ENCODE data around the gene SEC24A. TPM values are rescaled to one million over a fixed set of nuclear protein-coding genes. Genes with fewer than 3 reads are reported as not detected.

SEC24A gene
- total RNA-seq, 1 experiment from 2014 or later, result 16.2 TPM

GRCh38 chr5:134651531-134651930 lies 2.9 kb downstream of the SEC24A start:
- Histone ChIP-seq H3K27ac (no peak overlapping the region), H3K79me2 (ENCODE audit: low read depth) (peaks cover 80% of the 10 kb centered on the region), H3K27me3 (ENCODE audit: insufficient read depth, low read depth) (no peaks in the 10 kb centered on the region), H3K9me3 (ENCODE audit: insufficient read depth, low read depth) (no peaks in the 10 kb centered on the region), H3F3A (ENCODE audit: insufficient read depth, low read depth) (peaks cover 28% of the 10 kb centered on the region), H3K4me3 (no peak overlapping the region), H3K36me3 (ENCODE audit: low read depth) (no peaks in the 10 kb centered on the region; the same call in 1 of the 2 replicates), H3K9me2 (ENCODE audit: insufficient read depth) (no peaks in the 10 kb centered on the region), H3K4me2 (no peak overlapping the region), H2AFZ (no peak overlapping the region), H3K4me1 (replicated peaks; ENCODE audit: insufficient read depth) (peaks cover 25% of the 10 kb centered on the region), H4K20me1 (ENCODE audit: insufficient read depth) (no peaks in the 10 kb centered on the region; the same call in 1 of the 2 replicates)
- no TSS peak for BruUV-seq (replicated peaks)
- ChIA-PET POLR2A (ENCODE audit: unreplicated experiment) (no interaction called here), CTCF (no interaction called here)
- no peak for DNase-seq
- intact Hi-C loops (cut with micrococcal nuclease; ENCODE audit: unreplicated experiment), result no loop called here
- TF ChIP-seq CTCF (conservative IDR thresholded peaks at IDR 0.05) (no peak), EZH2 (IDR thresholded peaks at IDR 0.05; ENCODE audit: low read depth) (no peak)

GRCh38 chr5:134656690-134657089 lies 8.1 kb downstream of the SEC24A start:
- no peaks in the 10 kb centered on the region for H3K4me1 ChIP-seq (replicated peaks; ENCODE audit: insufficient read depth)
- H3K4me3 ChIP-seq, result no peak overlapping the region
- intact Hi-C loops (cut with micrococcal nuclease; ENCODE audit: unreplicated experiment), result no loop called here
- no peak for DNase-seq
- H3K9me3 ChIP-seq (ENCODE audit: insufficient read depth, low read depth), result no peaks in the 10 kb centered on the region
- no peaks in the 10 kb centered on the region for H3K9me2 ChIP-seq (ENCODE audit: insufficient read depth)
- H3K4me2 ChIP-seq, result no peak overlapping the region
- no peaks in the 10 kb centered on the region for H3K27me3 ChIP-seq (ENCODE audit: insufficient read depth, low read depth)
- no peak overlapping the region for H3K27ac ChIP-seq
- no peak overlapping the region for H2AFZ ChIP-seq
- TF ChIP-seq CTCF (conservative IDR thresholded peaks at IDR 0.05), result no peak
- no peak for TF ChIP-seq EZH2 (IDR thresholded peaks at IDR 0.05; ENCODE audit: low read depth)
- CTCF ChIA-PET, result interaction anchor here (0.6 to 0.7 kb wide), 4 partner anchors 28 to 1479 kb away, joined by 4 to 19 read pairs (median 7); no protein-coding TSS in a partner anchor
- peaks cover 77% of the 10 kb centered on the region for H3K79me2 ChIP-seq (ENCODE audit: low read depth)
- H3F3A ChIP-seq (ENCODE audit: insufficient read depth, low read depth), result peaks cover 7% of the 10 kb centered on the region; the same call in 1 of the 2 replicates
- H4K20me1 ChIP-seq (ENCODE audit: insufficient read depth), result peaks cover 10% of the 10 kb centered on the region; the same call in 1 of the 2 replicates
- no TSS peak for BruUV-seq (replicated peaks)
- H3K36me3 ChIP-seq (ENCODE audit: low read depth), result peaks cover 4% of the 10 kb centered on the region; the same call in 1 of the 2 replicates
- POLR2A ChIA-PET (ENCODE audit: unreplicated experiment), result no interaction called here

GRCh38 chr5:134659456-134659855 lies 10.9 kb downstream of the SEC24A start:
- no TSS peak for BruUV-seq (replicated peaks)
- H3K9me2 ChIP-seq (ENCODE audit: insufficient read depth), result no peaks in the 10 kb centered on the region
- no peaks in the 10 kb centered on the region for H3K4me1 ChIP-seq (replicated peaks; ENCODE audit: insufficient read depth)
- H3K4me2 ChIP-seq, result no peak overlapping the region
- no peak overlapping the region for H3K27ac ChIP-seq
- H2AFZ ChIP-seq, result no peak overlapping the region
- peaks cover 56% of the 10 kb centered on the region for H3K79me2 ChIP-seq (ENCODE audit: low read depth)
- no peaks in the 10 kb centered on the region for H3K9me3 ChIP-seq (ENCODE audit: insufficient read depth, low read depth)
- H3K27me3 ChIP-seq (ENCODE audit: insufficient read depth, low read depth), result no peaks in the 10 kb centered on the region
- H3K36me3 ChIP-seq (ENCODE audit: low read depth), result peaks cover 4% of the 10 kb centered on the region; the same call in 1 of the 2 replicates
- intact Hi-C loops (cut with micrococcal nuclease; ENCODE audit: unreplicated experiment), result no loop called here
- peaks cover 11% of the 10 kb centered on the region; the same call in 1 of the 2 replicates for H3F3A ChIP-seq (ENCODE audit: insufficient read depth, low read depth)
- H3K4me3 ChIP-seq, result no peak overlapping the region
- peaks cover 10% of the 10 kb centered on the region; the same call in 1 of the 2 replicates for H4K20me1 ChIP-seq (ENCODE audit: insufficient read depth)
- DNase-seq, result no peak
- TF ChIP-seq EZH2 (IDR thresholded peaks at IDR 0.05; ENCODE audit: low read depth) (no peak), CTCF (conservative IDR thresholded peaks at IDR 0.05) (no peak)
- ChIA-PET CTCF (no interaction called here), POLR2A (ENCODE audit: unreplicated experiment) (no interaction called here)

Data from PC-9 (cell line).